OCI-M1 (cell line): ENCODE results near the gene ARHGAP15.

ENCODE experiments used
- DNase-seq: peaks from one replicate; lab custom pipeline; 2025; lab: John Stamatoyannopoulos, UW

Gene ARHGAP15

DNA sequence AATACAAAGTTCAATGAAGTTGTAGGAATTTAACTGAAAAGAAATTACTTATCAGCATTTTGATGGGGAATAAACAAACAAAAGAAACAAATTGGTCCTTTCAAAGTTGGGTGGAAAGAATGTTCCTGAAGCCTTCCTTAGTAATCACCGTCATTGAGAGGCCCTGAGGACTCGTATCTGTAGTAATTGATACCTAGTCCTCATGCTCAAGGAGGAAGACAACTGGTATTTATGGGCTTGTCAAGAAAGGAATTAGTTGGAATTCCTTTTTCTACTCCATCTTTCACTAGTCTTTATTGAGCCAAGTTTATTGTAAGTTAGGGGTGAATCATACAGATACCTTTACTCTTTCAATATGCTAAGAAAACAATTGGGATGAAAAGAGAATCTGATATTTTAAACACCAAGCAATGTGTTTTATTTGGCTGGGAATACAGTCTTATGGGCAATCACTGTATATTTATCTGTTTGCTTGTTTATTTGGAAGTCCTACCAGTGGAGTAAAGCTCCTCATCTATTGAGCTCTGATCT, 324.8 kb downstream of the ARHGAP15 start:
- DNase-seq = no peak

DNA sequence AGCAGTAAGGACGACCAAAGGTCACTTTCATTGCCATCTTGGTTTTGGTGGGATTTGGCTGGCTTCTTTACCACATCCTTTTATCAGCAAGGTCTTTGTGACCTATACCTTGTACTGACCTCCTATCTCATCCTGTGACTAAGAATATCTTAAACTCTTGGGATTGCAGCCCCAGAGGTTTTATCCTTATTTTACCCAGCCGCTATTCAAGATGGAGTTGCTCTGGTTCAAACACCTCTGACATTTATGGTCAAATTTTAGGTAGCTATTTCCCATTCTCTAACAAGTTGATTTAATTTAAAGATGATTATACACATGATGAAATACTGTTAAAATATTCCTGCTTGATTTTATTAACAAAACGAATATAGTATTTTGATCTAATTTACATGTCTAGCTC, 326.1 kb downstream of the ARHGAP15 start:
- no peak for DNase-seq

DNA sequence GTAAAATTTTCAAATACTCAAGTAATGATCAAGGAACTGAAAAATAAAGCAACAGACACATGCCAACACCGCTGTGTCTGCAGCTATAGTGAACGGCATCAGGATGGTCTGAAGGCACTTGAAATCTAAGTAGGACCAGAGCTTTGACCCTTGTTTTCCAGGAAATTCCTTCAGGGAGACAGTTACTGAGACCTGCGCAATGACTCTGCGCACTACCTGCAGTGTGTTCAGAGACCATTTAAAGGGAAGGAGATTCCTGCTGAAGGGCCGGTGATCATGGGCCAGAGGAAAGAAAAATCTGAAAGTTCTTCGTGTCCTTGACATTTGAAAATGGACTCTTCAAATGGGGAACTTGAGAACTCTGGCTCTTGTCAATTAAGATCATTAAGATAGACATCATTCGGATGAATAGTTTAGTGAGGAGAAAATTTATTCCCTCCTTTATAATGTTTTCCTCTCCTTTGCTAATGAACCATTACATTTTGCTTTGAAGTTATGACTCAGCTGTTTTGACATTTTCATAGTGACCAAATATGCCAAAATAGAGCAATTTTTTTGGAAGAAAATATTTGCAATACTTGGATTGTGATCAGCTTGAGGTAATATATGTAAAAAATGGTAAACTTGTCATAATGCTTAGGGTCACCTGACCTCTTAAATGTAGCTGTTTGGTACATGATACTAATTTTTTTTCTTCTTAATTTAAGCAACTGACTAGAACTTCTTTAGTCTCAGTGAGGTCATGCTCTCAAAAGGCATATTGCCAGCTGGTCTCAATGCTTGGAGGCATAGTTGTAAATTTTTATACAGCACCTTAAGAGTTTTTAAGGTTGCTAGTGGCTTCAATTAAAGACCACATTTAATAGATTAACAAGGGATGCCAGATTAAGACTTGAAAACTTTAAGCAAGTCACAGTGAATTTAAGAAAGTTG, 329.3 kb downstream of the ARHGAP15 start:
- DNase-seq = no peak

DNA sequence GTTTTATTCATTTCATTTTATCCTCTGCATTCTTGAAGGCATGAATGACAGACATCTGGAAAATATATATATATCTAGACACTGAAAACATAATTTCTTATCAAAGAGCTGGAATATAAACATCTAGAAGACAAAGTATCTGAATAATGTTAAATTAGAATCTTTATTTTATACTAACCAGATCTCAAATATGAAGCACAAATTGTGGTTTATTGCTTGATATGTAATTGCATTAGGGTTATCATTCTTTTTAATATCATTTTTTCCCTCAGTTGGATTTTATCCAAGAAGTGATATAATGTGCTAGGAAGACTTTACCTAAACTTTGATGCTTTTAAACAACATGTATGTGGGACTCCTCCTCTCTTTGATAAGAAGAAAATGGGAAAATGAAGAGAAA, 331.2 kb downstream of the ARHGAP15 start:
- DNase-seq = no peak

DNA sequence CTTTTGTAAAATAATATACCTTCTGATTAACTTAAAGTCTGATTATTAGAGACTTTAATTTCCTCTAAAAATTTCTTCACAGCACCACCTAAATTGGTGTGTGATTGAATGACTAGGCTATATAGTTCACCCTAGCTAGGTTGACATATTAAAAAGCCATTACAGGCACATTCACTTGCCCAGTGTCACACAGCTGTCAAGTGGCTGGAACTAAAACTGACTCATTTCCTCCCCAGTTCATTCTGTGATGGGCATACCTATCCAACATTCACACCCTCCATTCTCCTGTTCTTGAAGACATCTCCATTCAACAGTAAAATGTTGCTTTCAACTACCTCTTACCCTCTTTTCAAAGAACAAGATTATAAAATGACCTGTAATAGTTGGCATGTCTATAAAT, 334.5 kb downstream of the ARHGAP15 start:
- no peak for DNase-seq

DNA sequence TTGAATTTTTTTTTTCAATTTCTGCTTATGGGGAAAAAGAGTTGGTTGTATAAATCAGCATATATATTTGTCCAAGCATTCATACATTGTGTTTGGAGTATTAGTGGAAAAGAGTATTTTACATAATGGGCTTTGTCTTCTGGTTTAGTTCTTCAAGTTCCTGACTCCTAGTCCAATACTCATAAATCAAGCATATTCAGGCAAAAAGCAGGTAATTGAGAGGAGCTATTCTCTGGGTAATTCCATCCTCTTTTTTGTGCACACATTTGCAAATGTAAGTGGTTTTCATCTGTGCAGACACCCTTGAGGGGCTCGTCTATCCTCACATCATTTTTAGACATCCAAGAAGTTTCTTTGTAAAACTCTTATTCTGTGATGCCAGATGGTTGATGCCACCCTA, 337.2 kb downstream of the ARHGAP15 start:
- DNase-seq = no peak

DNA sequence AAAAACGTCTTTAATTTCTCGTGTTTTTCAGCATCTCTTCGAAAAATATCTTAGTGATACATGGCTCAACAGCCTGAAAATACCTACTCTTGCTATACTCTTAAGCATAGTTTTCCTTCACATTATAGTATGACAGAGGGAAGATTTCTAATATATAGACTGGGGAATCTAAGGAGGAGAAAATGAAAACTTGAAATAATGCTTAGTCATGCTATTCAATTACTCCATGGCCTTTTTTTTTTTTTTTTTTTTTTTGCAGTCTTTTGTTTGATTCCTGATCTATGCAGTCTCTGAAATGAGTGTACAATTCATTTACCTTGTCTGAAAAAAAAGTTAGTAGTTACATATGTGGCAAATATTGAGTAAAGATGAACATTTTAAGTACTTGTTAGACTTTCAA, 337.8 kb downstream of the ARHGAP15 start:
- DNase-seq = no peak

DNA sequence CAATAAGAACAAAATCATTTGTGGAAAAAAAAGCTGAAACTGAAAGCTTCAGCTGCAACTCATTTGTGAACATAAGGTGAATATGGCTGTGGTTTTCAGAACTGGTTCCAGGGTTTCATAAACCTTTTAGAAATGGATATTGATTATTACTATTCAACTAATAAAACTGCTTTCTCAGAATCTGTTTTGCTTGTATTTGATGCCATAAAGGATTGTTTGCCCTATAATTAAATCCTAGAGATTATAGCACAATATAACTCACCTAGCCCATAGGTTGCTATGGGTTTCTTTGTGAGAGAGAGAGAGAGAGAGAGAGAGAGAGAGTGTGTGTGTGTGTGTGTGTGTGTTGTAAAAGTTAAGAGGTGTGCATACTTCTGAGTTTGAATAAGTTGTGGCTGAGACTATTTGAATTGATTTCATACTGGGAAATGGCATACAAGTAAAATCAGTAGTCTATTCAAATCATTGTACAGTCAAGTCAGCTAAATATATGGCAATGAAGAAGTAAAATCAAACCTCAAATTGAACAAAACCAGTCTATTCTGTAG, 339.2 kb downstream of the ARHGAP15 start:
- DNase-seq = no peak

DNA sequence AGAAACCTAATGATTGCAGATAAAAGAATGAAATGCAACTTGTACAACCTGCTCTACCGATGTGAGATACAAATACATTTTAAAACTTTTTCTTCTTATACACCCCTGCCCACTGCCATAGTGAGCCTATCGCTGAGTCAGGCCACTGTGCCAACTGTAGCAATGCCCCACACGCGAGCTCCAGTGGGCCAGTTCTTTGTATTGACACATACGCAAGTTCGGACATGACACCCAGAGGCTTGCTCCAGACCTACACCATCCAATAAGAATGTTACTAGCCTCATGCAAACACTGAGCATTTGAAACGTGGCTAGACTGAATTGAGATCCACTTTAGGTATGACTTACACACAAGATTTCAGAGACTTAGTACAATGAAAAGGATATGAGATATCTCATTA, 340.1 kb downstream of the ARHGAP15 start:
- DNase-seq = no peak

DNA sequence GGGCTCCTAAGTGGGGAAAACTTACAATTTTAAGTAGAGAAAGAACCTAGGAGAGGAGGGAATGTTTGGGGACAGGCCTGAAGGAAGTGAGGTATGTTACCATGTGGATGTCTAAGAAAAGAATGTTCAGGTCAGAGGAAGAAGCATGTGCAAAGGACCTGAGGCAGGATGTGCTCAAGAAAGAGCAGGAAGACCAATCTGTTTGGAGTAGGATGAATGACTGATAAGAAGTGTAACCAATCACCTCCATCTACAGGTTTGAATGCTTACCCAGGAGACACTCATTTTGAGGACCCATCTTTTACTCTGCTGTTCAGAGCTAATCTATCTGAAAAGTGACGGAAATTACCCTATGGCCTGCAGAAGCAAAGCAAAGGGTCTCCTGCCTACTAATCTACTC, 342.3 kb downstream of the ARHGAP15 start:
- no peak for DNase-seq

DNA sequence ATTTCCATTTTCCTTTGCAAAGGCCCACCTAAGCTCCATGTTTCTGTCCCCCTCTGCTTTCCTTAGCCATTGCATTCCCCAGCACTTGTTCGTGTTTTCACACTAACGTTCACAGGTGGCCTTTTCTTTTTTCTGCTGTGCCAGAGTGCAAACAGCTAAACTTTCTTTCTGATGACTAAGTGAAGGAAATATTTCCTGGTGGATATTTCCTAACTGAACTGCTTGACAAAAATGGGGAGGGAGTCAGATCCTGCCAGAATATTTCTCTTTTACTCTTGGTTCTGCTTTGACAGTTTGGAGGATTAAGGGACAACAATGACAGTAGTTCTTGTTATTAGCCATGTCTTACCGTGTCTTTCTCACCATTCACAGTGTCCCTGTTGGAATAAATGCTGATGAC, 344.0 kb downstream of the ARHGAP15 start:
- no peak for DNase-seq

DNA sequence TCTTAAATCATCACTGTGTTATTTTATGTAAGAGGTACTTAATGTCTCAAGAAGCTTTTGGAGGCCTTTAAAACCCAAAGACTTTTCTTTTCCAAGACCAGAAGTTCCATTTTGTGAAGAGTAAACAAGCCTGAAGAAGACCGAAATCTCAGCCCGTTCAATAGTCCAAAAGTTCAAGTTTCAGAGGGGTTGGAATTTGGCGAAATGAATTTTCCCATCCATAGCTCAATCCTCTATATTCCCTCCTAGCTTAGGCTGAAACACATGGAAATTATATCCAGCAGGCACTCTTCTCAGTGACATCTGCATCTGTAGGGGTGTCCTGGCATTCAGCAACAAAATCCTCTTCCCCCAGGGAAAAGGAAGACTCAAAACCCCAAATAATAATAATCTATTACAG, 344.6 kb downstream of the ARHGAP15 start:
- DNase-seq = no peak

DNA sequence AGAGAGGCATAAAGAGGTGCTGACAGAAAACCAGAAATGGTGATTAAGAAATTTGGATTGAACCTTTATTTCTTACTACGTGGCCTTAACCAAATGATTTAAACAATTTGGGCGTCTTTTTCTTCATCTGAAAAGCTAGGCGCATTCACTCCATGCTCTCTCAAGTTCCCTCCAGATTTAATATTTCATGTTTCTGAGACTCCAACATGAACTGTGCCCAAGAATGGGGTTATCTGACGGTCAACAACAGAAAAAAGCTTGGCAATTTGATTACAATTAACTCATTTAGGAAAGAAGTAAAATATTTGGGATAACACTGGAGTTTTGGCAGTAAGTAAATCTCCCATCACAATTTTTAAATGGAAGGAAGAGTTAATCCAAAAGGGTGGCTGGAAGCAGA, 345.4 kb downstream of the ARHGAP15 start:
- DNase-seq = no peak

DNA sequence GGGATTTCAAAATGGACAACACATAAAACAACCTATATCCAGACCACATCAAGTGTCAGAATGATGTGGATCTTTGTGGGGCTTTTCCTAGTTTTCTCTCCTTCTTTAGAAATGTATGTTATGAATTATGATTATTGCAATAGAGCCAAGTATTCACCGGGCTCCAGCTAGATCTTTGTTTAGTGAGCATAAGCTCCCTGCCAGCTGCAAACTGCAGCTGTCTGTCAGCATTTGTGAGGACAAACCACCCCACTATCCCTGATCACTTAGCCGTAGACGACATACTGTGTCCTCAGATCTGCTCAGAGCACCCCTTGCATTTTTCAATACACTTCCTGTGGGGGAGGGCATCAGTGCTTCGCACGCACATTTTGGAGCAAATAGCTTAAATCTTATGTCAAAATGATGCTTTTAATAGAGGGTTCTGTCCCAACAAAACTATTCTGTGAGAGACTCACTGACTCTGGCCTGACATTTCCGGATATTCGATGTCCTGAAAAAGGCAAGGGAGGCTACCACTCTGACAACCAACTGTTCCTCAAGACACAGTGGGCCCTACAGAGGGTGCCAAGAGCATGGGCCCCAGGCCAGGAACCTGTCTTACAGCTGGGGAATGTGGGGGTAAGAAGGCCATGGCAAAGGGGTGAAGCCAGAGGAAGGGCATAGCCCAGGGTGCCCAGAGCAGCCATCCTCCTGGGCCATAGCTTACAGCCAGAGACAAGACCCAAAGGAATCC, 346.0 kb downstream of the ARHGAP15 start:
- DNase-seq = no peak

DNA sequence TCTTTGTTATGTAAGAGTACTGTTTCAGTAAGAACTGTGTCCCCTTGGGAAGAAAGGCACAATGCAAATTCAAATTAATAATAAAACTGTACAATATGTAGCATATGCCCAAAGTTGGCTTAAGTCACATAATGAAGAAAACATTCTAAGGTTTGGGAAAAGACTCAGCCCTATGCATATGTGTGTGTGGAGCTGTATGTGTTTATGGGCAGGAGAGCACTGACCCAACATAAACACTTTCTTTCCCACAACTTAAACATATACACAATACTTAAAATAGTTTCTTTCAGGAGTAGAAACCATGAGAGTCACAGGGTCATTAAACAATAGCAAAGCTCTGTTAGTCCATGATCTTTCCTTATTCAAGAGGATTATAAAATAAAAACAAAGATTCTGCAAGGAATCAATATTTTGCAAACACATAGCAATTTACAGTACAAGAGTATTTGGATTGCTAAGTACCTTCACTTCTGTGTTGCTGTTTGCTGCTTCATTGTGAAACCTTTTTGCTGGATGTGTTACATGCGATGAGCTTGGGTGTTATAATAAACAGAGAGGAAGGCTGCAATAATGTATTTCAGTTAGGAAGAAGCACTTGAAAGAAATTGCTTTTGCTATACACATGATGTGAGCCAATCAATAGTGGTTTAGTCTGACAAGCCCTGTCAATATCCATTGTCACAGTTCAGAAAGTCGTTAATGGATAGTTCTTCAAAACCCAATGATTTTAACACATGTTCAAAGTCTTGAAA, 347.3 kb downstream of the ARHGAP15 start:
- no peak for DNase-seq

DNA sequence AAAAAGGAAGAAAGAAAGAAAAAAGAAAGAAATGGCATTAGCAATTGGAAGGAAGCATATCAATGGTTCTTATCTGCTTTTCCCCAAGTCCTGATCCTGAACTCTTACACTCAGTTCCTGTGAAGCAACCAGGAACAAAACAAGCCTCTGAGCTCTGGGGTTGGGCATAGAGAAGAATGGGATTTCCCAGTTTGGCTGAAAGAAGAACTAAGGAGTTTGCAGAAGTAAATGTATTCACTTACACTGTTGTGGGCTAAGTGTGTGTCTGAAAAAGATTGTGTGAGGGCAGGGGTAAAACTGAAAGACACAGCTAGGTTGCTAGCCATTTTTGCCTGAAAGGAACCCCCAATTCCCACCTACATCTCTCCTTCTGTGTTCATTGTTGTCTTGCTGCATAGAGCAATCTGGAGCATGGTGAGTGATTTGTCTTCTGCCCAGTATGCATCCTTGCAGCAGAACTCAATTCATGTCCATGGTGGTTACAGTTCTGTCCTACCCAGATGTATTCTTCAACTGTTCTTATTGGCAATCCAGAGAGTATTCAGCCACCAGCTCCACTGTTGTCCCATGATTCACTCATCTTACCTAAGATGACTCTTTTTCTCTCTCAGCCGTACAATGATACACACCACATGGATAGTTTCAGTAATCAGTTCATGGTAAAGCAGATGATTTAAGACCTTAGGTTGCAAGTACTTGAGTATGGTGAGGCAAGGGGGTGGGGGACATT, 348.7 kb downstream of the ARHGAP15 start:
- peak; percentile 9 for DNase-seq

DNA sequence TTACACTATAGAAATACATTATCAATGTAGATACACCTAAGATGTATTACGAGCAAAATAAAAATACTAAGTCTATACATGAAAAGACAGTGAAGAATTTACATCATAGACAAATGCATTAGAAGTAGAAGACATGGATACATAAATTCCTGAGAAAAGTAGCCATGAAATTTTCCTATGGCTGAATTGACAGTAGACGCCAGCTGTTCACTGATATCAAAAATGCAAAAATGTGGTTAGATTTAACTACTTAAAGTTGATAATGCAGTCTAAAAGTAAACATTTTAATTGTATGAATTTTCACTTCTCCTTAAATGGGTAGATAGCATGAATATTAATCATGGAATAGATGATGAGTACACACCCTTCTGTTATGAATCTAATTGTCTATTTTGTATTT, 350.9 kb downstream of the ARHGAP15 start:
- no peak for DNase-seq

DNA sequence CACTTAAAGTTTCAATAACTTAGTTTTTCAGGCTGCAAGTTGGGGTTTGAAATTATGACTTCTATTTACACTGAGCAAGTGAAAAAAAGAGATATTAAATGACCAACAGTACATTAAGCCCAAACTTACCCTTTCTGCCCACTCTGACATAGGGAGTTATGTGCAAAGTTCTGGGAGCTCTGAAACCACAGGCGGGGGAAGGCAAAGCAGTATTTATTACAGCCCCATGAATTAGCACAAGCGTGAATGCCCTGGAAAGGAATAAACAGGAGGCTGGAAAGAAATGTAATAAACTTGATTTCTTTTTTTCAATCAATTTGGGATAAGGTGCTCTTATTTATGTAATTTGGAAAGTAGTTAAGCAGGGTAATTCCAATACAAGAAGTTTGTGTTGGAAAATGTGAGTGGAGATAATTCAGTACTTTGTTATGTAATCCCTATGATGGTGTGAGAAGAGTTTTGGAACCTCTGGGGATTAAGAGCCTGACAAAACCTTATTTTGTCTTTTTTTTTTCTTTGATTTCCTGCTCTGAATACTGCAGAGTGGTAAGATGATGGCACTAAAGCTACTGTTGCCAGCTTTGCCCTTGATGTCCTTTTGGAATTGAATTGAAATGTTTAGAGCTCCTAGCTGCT, 351.5 kb downstream of the ARHGAP15 start:
- no peak for DNase-seq

DNA sequence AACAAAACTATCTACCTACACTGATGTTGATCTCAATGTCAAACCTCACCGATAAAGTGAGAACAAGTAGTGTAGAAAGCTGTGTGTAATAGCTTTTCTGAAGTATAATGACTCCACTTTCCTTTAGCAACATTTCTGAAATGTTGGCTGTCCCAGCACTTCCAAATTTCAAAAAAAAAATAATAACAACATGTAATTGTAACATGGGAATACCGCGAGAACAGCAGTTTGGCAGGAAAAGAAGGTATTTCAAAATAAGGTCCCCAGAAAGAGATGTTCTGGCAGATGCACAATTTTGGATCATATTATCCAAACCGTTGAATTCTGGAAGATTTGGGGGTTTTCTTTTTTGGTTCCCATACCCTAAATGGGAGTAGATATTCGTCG, 352.0 kb downstream of the ARHGAP15 start:
- no peak for DNase-seq

DNA sequence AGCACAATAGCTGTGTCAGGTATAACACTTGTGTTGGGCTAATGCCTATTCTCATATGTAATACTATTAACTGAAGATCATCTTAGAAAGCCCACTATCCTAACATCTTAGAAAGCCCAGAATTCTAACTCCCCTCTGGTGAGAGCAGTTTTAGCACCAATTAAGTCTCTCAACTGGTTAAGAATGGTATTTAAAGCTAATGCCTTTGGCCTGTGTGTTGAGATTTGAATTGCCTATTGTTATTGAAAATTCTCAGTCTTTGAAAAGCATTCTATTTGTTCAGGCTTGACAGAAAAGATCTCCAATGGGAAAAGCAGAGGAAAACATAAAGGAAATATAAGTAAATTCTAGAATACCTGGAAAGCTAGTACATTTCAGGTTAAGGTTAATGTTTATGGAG, 352.5 kb downstream of the ARHGAP15 start:
- DNase-seq = no peak

DNA sequence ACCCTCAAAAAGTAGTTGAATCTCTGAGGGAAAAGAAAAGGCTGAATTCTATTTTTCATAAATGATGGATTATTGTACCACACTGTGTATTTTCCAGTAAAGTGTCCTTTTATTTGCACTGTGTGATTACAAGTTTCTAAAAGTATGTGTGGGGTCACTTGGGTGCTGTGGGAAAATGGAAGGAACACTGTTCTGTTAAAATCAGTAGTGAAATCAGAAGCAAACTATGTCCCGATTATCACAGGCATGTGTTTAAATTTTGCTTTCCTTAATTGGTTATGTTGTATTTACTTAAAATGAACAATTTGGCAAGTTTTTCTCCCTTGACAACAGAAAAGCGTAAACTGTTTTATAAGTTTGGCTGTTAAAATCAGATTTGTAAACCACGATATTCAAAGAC, 353.1 kb downstream of the ARHGAP15 start:
- no peak for DNase-seq
